Left renal pelvis (tissue), 4 donors: Measurements from ENCODE around the gene ZNF605. TPM values are rescaled to one million over a fixed set of nuclear protein-coding genes. Genes with fewer than 3 reads are reported as not detected.

Experiments
- polyA plus RNA-seq, 4 donors: library from polyadenylated mRNA; unstranded; fragments of 120-200 nt; gene quantifications; one replicate each; pipeline ENCODE4 v1.2.1, GENCODE V29; 2013; ENCODE audit not compliant: insufficient read length in 4 of 4

Gene ZNF605
- polyA plus RNA-seq, 4 donors: 18.9 to 30.6 (median 25.1) TPM

Other genes with a start within 250 kb of the ZNF605 start
- 10 to 100 TPM; 14.3 to 25.4 (median 21.7) TPM for gene PGAM5, start 245.5 kb downstream of the ZNF605 start, polyA plus RNA-seq
- gene ANKLE2, start 194.5 kb downstream of the ZNF605 start, polyA plus RNA-seq: 10 to 100 TPM; 60.5 to 83.9 (median 67.6) TPM
- gene GOLGA3, start 127.4 kb downstream of the ZNF605 start, polyA plus RNA-seq: 10 to 100 TPM; 25.1 to 35.3 (median 29.9) TPM
- 10 to 100 TPM; 16.6 to 26.6 (median 22.1) TPM for gene CHFR, start 68.7 kb downstream of the ZNF605 start, polyA plus RNA-seq
- 10 to 100 TPM; 10.8 to 15.8 (median 12.2) TPM for gene ZNF26, start 30.1 kb upstream of the ZNF605 start, polyA plus RNA-seq
- 10 to 100 TPM; 73.7 to 84.7 (median 75.7) TPM for gene ZNF84, start 81.2 kb upstream of the ZNF605 start, polyA plus RNA-seq
- gene ZNF140, start 124.6 kb upstream of the ZNF605 start, polyA plus RNA-seq: 10 to 100 TPM; 34.9 to 45.6 (median 43.1) TPM
- 1 to 10 TPM; 3.6 to 7.6 (median 4.2) TPM for gene ZNF891, start 174.0 kb upstream of the ZNF605 start, polyA plus RNA-seq
- gene ZNF10, start 174.3 kb upstream of the ZNF605 start, polyA plus RNA-seq: 10 to 100 TPM; 14.3 to 26.9 (median 23.7) TPM
- gene ZNF268, start 225.2 kb upstream of the ZNF605 start, polyA plus RNA-seq: 10 to 100 TPM; 23.2 to 43.9 (median 32.2) TPM